D341Med (cell line): ENCODE results near the gene TRPV2.

ENCODE experiments used
- DNase-seq: peaks from one replicate; pipeline ENCODE4 v3.0.0; 2012; ENCODE audit warnings: low spot score

TRPV2 gene

GRCh38 chr17:16455997-16456741 lies 40.8 kb downstream of the TRPV2 start:
- no peak for DNase-seq

- no peak for DNase-seq
Observed at GRCh38 chr17:16456742-16457316, 41.5 kb downstream of the TRPV2 start.

- no peak for DNase-seq
Observed at GRCh38 chr17:16459271-16459670, 43.9 kb downstream of the TRPV2 start.

DNA sequence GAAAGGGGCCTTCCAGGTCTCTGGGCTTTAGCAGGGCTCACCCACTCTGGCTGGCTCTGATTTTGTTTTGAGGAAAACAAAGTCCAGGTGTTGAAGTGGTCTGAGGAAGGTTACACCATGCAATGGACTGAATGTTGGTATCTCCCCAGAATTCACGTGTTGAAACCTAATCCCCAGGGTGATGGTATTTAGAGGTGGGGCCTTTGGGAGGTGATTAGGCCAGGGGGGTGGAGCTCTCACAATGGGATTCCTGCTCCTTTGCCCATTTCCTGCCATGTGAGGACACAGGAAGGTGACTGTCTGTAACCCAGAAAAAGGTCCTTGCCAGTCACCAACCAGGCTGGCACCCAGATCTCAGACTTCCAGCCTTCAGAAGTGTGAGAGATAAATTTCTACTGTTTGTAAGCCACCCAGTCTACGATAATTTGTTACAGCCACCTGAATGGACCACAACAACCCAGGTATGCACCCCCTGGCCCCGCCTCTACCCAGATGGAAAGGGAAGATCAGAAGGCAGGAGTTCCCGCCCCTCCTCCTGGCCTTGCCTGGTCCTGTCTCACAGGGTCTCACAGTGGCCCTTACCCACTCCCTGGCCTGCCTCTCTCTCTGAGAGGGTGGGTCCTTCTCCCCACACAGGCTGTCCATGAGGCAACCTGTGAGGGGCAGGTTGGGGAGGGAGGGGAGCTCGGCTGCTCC lies 44.6 kb downstream of the TRPV2 start:
- no peak for DNase-seq

DNA sequence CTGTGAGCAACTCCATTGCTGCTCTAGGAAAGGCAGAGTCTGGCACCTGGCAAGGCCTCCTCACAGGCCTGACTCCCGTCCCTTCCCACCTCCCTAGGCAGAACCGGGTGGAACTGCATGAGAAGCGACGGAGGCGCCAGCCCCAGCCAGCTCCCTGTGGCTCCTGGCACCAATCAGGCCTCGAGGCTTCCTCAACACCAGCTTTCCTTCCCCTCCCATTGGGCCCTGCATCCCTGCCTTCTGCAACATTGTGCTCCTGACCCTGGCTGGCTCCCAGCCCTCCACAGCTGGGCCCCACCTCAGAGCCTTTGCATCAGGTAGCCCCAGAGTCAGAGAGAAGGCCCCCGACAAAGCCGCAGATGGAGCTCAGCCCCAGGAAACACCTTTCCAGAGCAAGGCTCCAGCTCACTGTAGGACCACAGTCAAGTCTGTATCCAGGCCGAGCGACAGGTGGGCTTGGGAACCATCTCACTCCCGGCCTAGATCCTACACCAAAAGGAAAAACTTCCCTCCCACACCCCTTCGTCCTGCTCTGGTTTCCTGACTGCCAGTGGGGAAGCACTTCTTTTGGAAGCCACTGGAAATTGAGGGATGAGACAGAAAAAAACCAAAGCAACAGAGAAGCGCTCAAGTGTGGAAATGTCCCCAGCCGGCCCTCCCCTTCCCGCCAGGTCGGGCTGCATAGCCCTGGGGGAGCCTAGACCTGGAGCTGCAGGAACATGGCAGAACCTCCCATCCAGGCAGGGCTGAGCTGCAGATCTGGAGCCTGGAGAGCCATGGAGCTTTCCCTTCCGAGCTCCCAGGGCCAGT lies 45.6 kb downstream of the TRPV2 start:
- DNase-seq = no peak

GRCh38 chr17:16461606-16461866 lies 46.2 kb downstream of the TRPV2 start:
- no peak for DNase-seq

GRCh38 chr17:16462070-16462864 lies 46.9 kb downstream of the TRPV2 start:
- no peak for DNase-seq

- peak; percentile 73 for DNase-seq
Observed at GRCh38 chr17:16463358-16464302, 48.3 kb downstream of the TRPV2 start.

DNA sequence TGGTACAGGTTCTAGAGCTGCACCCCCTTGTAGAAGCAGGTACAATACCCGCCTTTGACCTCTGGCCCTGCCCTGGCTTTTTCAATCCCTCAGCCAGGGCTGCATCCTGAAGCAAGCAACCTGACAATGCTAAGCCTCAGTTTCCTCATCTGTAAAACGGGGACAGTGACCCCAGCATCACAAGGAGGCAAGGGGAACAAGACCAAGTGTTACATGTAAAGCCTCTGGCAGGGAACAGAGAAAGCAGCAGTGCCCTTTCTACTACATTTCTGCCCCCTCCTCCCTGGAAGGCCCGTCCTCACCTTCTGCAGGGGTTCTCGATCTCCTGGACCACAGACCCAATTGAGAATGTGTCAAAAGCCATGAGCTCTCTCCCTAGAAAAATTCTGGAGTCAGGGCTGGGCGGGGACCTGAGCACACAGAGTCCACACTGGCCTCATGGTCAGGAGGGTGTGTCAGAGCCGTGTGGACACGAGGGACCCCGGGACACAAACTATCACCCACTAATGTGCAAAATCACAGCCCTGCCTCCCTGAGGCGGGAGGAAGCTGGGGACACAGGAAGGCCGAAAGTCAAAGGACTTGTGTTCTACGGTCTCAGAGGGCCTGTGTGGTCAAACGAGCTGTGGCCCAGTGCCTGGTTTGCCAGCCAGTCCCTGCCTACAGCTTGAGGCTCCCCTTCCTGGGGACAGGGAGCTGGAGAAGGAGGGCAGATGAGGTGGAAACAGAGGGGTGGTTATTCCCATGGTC lies 49.1 kb downstream of the TRPV2 start:
- DNase-seq = no peak

GRCh38 chr17:16465052-16465312 lies 49.6 kb downstream of the TRPV2 start:
- DNase-seq = no peak

GRCh38 chr17:16465861-16466338 lies 50.5 kb downstream of the TRPV2 start:
- DNase-seq = no peak

GRCh38 chr17:16466407-16466806 lies 51.0 kb downstream of the TRPV2 start:
- DNase-seq = no peak

DNA sequence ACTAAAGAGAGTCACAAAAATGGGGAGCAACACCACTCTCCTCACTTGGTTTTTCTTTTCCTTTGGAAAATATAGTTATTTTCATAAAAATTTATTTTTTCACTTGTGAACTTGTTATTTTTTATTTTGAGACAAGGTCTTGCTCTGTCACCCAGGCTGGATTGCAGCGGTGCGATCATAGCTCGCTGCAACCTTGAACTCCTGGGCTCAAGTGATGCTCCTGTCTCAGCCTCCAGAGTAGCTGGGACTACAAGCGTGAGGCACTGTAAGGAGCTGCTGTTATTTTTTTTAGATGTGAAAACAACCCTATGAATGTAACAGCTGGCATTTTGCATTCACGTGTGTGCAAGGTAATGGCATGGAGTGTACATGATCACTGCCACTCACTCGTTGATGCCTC lies 51.7 kb downstream of the TRPV2 start:
- no peak for DNase-seq

GRCh38 chr17:16467886-16468285 lies 52.5 kb downstream of the TRPV2 start:
- no peak for DNase-seq

- no peak for DNase-seq
Observed at GRCh38 chr17:16468428-16468992, 53.1 kb downstream of the TRPV2 start.

DNA sequence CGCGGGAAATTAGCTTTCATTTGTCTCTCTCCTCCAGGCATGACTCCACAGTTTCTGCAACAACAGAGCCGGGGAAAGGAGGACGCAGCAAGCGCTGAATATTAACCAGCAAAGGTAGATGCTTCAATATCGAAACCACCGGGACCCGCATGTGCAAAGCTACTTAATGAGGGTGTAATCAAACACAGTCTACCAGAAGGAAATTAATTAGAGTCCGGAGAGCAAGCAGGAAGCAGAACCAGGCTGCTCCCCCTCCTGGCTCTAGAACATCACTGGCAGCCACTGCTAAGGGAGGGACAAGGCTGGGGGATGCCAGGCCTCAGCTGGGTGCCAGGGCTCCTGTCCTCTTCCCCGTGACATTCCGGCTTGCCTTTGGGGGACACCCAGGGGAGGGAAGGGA lies 54.9 kb downstream of the TRPV2 start:
- DNase-seq = no peak

- DNase-seq = no peak
Observed at GRCh38 chr17:16471295-16471694, 55.9 kb downstream of the TRPV2 start.

- no peak for DNase-seq
Observed at GRCh38 chr17:16472539-16472938, 57.2 kb downstream of the TRPV2 start.

DNA sequence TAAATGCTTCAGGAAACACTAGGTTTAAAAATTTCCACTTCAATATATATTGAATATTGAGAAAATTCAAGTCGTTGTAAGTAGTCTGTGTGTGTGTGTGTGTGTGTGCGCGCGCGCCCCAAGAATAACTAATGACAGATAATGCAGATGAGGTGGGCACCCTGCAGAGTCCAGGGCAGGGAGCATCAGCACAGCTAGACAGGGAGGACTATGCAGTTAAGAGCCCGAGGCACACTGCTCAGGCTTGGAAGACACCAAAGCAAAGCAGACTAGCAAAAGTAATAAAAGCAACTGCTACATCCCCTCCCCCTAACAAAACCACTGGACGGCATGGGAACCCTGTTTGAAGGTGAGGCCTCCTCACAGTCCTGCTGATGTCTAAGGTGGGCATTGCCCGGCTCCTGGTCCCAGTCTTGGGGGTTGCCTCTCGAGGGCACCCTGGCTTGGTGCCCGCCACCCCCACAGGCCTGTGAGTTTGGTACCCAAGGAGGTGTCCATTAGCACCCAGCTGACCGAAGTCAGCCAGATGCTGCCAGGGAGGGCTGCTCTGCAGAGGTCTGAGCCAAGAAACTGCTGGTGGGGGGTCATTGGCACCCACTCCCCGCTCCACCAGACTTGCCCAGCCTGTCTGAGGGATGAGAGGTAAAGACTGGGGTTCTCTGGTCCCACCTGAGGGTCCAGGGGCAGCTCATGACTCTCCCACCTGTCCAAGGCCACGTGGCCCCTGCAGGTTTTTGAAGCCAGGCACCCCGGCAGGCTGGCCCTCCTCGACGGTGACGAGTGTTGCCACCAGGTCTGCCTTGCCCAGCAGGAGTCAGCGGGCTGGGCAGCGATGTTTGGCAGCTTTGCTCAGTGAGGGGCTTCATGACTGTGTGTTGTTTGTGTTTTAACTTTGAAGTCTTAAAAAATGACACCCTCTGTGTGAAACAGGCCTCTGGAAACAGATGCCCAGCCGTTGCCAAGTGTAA lies 58.0 kb downstream of the TRPV2 start:
- no peak for DNase-seq
